GM12892 (cell line): ENCODE results near the gene POLD4.
A peak's percentile ranks its signal among the peaks of the same experiment; 100 is the strongest.

Source experiments
- POLR2A ChIP-seq: IDR thresholded peaks from 2 replicates; pipeline ENCODE4 v1.6.1; 2011; ENCODE audit warnings: low read depth, low read length, control low read depth
- POLR2AphosphoS5 ChIP-seq: IDR thresholded peaks from 2 replicates; pipeline ENCODE4 v1.6.1; 2011; ENCODE audit warnings: low read depth, low read length, control low read depth

DNA sequence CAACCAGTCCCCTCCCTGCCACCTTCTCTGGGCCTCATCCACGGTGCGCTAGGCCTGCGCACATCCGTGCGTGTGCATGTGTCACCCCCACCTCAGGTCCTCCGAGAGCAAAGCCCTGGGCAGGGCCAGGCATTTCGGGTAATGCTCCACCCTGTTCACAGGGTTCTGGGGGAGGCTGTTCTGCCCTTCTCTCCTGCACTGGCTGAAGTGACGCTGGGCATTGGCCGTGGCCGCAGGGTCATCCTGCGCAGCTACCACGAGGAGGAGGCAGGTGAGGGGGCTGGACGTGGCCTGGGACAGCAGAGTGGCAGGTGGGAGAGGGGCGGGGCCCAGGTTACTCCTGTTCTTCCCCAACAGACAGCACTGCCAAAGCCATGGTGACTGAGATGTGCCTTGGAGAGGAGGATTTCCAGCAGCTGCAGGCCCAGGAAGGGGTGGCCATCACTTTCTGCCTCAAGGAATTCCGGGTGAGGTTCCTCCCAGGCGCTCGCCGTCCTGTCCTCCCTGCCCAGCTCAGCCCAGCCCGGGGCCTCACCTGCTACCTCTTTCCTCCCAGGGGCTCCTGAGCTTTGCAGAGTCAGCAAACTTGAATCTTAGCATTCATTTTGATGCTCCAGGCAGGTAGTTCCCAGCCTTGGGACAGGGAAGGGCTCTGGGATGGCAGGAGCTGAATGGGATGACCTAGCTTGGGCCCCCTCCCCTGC lies 42.4 kb upstream of the POLD4 start:
- TF ChIP-seq POLR2A (no peak), POLR2AphosphoS5 (0 out of 2 replicates have a peak, but pooled peaks have one; percentile 4)
